B cell (primary cell): ENCODE data around the gene DPM1.

Experiments
- EZH2 ChIP-seq: IDR thresholded peaks from 2 replicates; pipeline ENCODE4 v1.6.1; 2012; ENCODE audit warnings: borderline replicate concordance, low read depth, mild to moderate bottlenecking, moderate library complexity, low read length; ENCODE audit not compliant: insufficient read depth, poor library complexity, severe bottlenecking
- TF ChIP-seq, protein P1 (sequence below): fragments of 200-600 bp; IDR thresholded peaks from one replicate; pipeline ENCODE4 v1.8.0; 2022; ENCODE audit warnings: antibody characterized with exemption, mild to moderate bottlenecking

DNA sequence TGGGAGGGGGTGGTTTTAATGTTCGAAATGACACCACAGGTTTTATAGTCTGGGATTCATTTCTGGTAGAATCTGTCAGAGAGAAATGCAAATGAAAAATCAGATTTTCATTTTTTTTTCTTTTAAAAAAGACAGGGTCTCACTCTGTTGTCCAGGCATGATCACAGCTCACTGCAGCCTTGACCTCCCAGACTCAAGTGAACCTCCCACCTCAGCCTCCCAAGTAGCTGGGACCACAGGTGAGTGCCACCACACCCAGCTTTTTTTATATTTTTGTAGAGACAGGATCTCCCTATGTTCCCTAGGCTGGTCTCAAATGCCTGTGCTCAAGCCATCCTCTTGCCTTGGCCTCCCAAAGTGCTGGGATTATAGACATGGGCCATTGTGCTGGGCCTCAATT, 24.7 kb downstream of the DPM1 start:
- TF ChIP-seq, protein P1, sequence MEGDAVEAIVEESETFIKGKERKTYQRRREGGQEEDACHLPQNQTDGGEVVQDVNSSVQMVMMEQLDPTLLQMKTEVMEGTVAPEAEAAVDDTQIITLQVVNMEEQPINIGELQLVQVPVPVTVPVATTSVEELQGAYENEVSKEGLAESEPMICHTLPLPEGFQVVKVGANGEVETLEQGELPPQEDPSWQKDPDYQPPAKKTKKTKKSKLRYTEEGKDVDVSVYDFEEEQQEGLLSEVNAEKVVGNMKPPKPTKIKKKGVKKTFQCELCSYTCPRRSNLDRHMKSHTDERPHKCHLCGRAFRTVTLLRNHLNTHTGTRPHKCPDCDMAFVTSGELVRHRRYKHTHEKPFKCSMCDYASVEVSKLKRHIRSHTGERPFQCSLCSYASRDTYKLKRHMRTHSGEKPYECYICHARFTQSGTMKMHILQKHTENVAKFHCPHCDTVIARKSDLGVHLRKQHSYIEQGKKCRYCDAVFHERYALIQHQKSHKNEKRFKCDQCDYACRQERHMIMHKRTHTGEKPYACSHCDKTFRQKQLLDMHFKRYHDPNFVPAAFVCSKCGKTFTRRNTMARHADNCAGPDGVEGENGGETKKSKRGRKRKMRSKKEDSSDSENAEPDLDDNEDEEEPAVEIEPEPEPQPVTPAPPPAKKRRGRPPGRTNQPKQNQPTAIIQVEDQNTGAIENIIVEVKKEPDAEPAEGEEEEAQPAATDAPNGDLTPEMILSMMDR, result no peak
- no peak for TF ChIP-seq EZH2
